CD4-positive, alpha-beta T cell treated with Interleukin-10 for 1 hour (primary cell): ENCODE measurements around the gene SEMA3C.

ENCODE experiments used
- DNase-seq: peaks from one replicate; pipeline ENCODE4 v3.0.0-alpha.2; 2020

SEMA3C gene

DNA sequence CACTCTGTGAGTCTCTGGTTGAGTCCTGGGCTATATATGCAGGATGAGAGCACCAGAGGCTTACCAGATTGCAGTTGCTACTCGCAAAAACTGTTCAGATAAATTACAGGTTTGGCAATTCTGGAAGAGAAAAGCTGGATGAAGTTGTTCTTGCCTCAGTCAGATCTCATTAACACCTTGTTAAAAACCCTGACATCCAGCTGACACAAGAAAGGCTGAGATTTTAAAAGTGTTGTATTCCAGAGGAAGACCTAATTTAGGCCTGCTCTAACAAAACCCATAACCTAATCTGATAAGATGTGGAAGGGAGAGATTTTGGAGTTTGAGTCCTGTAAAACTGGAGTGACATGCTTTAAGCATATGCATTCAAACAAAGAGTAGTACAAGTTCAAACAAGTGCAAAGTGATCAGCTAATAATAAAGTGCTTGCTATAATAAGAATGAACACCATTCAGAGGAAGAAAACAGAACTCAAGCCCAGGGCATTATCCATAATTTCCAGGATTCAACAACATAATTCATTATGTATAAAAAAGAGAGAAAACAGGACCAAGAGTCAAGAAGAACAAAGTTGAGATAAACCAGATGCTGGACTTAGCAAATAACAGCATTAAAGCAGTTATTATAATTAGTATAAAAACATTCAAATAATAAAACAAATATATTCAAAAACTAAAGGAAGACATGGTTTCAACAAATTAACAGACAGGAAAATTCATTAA, 144.9 kb downstream of the SEMA3C start:
- DNase-seq: no peak

DNA sequence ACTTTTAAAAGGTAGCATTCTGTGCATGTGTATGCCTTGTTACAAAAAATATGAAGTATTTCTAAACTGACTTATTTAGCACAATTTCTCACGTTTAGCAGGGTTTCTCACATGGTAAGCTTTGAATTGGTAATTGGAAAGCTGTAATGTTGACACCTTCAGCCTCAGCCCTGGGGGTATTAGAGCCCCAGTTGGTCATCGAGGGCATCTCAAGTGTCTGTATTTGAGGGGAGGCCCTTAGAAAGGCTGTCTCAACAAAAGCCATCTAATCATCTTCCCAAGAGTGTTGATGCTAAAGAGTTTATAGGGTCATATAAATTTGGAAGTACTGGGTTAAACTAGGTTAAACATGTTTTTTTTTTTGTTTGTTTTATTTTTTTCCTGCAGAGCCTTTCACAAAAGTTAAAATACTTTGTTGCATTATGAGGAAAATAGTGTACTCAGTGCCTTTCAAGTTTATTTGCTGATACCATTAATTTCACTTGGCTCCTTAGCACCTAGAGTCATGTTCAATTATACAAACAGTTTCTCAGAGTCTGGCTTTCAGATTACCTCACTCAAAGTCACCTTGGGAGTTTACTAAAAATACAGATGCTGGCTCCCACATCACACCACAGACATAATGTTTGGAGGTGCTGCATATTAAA, 146.4 kb downstream of the SEMA3C start:
- no peak for DNase-seq

DNA sequence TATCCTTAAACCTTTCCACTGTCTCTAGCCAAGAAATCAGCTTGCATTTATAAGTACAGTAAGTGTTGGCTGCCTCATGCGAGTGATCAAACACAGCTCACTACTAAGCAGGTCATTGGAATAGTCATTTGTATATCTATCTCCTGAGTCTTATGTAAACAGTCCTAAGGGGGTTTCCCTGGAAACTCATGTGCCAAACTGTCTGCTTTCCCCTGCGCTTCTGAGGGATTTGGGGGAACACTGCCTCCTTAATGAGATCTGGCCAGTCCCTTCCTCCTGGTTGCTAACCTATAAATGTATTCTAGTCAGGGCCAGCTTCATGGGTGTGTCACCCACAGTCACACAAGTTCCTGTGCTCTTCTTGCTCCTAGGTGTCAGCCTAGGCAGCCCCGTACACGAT, 147.3 kb downstream of the SEMA3C start:
- no peak for DNase-seq

DNA sequence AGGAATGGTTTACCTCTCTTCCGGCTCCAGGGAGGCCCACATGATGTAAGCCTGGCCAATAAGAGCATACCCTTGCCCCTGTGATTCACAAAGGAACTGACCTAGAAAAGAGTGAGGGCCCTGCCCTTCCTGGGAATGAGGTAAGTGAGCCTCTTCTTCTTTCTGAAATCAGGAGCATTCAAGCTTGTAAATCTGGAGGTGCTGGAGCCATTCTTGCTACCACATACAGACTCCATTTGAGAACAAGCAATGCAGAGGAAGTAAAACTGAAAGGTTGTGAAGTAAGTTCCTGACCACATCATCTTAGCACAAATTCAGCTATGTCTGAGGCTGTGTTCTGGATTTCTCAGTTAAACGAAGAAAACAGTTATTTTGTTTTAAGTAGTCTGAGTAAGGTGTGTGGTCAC, 148.2 kb downstream of the SEMA3C start:
- no peak for DNase-seq

DNA sequence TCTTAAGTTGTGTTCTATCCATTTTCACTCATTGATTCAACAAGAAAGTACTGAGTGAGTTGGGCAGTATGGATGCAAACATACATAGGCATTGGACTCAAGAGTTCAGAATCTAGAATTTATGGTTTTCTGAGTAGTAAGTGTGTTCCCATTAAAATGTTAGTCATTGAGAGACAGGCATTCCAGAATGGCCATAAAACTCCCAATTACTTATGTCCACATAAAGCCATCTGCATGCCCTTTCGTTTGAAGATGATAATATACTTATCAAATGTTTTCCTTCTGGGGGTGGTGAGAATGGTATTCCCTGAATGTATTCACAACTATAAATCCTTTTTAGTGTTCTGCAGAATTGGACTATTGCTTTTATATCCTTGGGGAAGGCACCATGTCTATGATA, 148.8 kb downstream of the SEMA3C start:
- no peak for DNase-seq

DNA sequence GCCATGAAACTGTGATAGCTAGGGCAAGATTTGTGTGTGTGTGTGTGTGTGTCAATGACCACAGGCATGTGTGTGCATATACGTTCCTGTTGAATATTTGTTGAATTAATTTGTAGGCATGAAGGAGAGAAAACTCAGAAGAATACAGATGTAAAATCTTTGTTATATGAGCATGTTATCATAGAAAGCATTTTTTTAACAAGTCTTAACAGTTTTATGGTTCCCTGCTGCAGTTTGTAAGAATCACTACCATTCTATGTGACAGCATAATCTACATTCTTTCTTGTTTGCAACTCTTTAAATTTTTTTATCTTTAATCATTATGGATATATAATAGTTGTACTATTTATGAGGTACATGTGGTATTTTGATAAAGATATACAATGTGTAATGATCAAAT, 150.1 kb downstream of the SEMA3C start:
- DNase-seq: no peak

DNA sequence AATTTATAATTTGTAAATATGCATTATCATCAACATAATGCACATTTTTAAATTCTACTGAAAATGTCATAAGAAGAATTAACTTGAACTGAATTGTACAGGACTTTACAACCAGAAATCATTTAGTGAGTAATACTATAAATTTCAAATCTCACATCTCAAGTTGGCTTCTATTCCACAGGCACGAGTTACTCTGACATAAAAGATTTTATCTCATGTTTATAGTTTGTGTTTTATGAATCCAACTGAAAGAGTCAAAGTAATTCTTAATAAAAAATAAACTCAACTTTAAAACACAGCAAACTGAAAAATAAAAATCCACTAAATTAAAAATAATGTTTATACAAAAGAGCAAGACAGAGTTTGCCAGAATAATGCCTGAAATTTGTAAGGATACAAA, 151.2 kb downstream of the SEMA3C start:
- no peak for DNase-seq

DNA sequence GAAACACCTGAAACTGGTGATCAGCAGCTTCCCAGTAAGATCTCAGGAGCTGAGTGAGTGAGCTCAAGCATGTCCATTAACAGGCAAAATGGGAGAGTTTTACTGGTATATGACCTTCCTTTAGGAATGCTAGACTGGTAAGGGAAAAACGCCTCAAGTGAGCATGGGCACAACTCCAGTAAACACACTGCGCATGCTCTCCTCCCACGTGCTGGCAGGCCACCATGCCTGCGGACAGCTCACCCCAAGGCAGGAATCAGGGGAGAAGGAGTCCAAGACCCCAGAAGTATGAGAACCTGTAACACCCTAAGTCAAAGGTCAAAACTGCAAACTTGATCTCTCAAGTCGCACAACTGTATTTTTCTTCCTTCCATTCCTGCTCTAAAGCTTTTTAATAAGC, 152.1 kb downstream of the SEMA3C start:
- DNase-seq: no peak

DNA sequence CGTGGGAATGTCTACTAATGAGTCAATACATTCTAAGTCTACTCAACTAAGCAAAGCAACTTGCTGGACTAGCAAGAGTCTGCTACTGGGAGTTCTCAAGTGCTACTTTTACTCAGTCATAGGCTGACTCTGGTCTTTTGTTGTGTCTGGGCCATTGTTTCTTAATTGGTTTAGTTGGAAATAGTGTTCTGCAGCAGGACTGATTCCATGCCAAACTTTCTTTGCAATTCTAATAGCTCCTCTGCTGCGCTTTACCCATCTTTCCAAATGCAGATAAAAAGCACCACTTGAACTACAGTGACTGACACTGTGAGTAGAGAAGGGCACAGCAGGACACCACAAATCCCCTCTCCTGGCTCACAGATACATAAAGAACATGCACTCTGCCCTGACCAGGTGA, 154.7 kb downstream of the SEMA3C start:
- DNase-seq: no peak

DNA sequence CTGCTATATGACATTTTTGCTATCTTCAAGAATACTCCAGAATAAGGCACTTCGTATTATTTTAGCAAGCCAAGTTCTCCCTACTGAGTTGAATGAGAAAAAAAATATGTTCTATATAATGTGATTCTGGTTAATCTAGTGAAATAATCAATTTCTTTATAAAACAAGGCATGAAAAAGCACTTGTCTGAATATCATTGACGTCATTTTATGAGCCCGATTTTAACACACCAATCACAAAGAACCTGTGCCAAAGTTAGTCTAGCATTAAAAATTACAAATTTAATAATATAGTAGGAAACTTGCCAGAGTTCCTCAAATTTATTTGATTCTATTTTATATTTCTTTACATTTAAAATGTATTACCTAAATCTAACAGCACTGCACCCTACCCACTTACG, 155.1 kb downstream of the SEMA3C start:
- no peak for DNase-seq

DNA sequence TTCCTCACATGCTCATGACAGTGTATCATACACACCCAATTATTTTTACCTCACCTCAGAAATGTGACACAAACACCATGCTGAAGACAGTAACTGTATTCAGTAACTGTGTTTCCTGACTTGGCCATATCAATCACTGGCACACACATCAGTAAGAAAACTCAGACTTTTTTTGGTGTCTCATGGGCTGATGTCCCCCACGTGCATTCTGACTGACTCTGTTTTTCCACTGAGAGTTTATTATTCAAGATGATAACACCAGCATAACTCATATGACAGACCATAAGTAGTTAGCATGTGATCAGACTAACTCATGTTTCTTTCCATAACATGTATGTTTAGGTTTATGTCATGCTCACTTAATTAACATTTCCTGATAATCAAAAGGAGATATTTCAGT, 155.6 kb downstream of the SEMA3C start:
- no peak for DNase-seq

DNA sequence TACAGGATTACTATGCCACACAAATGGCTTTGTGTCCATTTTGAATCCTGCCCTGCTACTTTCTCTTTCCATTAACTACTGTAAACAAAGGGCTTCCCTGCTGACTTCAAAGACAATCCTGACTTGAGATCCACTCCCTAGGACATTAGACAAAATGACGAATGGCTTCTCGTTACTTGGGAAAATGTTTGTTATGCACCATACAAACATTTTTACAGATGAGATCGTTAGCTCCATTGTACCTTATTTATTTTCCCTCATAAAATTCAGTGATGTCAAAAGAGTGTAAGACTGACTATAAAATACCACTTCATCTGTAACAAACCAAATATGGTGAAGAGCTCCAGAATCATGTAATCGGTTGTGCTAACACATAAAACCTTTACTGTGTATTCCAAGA, 158.6 kb downstream of the SEMA3C start:
- DNase-seq: no peak

DNA sequence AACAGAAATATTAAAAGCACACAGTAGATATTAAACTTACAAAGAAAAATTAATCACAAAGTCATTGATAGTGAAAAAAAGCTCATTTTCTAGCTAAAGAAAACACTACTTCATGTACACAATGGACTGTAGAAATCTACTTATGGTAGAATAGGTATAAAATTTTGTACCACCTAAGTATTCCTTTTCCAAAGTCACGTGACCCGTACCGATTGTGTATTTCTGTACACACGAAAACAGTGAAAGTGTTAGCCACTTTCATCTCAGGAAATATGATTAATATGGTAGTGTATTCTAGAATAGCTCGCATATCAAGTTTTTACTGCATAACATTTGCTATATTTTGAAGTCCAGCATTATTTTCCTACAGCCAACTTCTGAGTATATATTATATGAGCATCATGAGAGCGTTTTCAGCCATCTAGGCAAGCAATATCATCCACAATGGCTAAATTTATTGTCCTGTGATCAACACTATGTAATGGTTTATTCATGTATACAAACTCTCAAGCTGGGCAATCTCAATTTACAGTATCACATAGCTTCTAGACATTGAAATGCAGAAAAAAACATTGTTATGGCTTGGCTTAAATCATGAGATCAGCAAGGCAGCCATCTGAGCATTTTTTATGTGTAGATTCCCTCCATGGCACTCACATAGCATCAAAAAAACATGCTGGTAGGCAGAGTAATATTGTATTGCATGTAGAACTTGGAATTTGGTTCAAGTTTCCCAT, 165.7 kb downstream of the SEMA3C start:
- DNase-seq: no peak

DNA sequence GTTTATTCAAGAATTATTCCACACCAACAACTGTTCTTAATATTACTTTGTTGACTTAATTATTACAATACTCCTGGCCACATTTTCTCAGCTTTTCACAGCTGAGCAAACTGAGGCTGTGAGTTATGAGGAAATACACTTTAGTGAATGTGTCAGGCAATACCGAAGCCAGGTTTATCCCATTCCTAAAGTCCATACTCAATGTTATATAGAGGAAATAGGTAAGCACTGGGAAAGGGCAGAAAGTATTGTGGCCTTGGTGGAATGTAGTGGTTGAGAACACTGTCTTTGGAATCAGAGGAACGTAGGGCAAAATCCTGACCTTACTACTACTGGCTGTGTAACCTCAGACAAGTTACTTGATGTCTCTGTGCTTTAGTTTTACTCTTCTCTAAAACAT, 169.6 kb downstream of the SEMA3C start:
- no peak for DNase-seq

DNA sequence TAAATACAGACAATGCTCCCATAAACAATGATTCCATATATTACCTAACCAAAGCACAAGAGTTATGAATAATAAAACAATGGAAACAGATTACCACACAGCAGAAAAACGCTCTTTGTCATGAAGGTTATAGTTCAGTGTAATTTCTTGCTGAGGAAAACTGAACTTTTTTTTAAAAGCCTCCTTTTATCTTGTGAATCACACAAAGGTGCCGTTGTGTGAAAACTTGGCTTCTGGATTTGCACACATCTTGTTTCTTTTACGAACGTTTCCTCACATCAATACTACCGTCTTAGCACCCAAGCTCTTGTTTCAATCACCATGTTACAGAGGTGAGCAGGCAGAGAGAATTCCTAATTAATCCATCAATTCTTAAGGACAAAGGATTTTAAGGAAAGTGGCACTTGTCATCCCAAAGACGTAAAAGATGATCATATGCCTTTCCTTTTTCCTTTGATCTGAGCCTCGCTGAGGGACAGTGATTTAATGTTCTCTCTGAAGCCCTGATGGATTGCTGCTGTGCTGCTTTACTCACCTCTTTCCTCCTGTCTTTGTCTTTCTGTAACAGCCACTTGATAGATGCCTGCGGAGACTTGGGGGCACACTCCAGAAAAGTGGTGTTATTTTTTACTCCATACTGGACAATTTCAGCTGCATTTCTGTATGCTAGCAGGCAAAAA, 170.3 kb downstream of the SEMA3C start:
- no peak for DNase-seq

DNA sequence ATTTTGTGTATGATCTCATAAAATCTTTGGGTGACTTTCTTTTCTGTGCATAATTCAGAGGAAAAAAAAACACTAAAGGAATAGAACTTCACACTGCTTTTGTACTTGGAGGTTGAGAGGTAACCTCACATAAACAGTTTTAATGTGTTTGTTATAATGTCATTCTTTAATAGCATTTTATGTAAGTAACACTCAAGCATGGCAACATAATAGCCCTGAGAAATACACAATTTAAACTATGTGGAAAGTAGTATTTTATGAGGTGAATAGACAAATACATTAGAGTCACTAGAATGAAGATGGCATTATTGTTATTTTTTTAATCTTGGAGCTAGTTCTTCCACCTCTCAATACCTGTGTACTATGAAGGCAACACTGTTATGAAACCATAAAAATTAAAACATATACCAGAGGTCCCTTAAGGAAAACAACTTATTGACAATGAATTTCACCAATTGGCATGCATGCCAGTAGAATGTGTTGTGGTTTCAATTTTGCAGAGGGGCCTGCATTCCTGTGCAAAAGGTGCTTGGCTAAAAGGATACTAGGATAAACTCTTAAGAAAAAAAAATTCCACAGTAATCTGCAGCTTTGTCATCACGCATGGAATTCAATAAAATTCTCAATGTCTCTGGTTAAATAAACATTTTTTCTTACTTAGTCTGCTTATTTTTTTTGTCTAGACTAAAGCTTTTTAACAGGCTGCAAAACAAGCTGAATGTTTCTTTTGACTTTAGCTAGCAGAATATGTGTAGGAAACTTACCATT, 177.9 kb downstream of the SEMA3C start:
- no peak for DNase-seq

DNA sequence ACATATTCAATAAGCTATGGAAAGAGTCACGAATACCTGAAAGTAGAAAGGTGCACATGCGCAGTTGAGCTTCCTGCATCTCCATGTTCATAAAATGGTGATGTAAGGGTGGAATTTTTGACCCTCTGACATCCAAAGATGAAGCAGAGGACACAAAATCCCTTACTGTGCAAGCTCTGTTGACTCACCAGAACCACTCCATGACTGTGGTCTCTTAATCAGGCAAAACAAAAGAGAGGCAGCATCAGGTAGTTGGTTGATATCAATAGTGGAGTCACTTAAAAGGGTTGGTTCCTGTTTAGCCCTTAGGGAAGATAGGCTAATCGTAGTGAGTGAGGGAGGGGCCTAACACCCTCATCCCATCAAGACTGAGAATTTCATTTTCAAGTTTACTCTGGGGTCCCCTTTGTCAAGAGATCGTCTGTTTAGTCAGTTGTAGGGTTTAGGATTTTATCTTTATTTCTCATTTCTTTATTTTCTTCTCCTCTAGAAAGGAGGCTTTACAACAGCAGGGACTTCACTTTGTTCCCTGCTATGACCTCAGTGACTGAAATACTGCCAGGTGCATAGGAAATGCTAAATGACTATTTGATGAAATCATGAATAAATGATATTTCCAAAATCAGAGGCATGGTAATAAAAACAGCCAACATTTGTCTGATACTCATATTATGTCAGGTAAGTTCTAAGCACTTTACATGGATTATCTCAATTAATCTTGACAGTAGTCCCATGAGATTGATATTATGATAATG, 182.3 kb downstream of the SEMA3C start:
- DNase-seq: no peak

DNA sequence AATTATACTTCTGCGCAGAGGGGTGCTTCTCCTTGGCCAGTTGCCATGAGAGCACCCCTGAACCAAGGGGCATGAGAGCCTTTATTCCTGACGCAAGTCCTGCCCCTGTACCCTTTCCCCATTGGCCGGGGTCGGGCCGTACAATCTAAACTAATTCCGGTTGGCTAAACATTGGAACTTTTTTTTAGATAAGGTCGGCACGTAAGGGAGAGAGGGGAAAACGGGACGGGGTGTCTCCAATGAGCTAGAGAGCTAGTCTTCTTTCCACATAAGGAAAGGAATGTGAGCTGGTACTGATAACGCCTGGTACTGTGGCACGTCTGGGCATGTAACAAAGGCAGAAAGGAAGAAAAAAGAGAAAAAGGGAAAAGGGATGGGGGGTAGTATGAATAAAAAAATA, 183.5 kb downstream of the SEMA3C start:
- no peak for DNase-seq

DNA sequence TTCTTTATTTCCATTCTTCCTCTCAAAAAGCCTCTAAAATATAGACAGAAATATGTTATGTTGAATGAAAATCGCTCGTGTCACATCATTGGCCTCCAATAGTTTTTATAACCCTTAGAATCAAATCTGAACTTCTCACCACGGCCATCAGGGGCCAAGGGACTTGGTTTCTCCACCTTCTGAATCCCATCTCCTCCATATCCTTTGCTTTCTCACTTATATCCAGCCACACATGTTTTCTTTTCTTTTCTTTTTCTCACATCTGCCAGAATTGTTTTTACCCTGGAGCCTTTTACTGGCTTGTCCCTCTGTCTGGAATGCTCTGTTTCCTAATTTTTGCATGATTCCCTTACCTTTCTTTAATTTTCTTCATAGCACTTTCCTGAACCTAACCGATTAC, 184.8 kb downstream of the SEMA3C start:
- DNase-seq: no peak

DNA sequence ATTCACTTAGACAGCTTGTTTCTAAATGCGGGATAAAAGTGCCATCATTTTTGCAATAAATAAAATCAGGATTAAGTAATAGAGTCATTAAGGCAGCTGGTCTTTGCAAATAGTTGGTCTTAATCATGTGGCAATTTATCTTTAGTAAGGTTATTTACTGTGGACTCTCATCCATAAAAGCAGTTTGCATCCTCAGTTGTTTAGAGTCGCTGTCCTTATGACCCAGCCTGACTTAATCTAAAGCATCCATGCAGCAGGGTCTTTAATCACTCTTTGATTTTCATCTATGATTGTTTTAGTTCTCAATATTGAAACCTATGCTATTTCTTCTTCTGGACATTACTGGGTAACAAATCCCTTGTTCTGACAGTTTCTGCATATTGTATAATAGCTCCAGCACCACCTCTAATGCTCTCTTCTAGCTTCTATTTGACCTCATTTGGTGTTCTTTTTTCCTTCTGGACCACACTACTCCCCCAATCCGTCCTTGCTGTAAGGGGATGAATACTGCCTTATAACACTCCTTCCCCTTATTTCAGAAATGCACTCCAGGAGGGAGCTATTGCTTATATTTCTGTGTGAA, 185.4 kb downstream of the SEMA3C start:
- no peak for DNase-seq

DNA sequence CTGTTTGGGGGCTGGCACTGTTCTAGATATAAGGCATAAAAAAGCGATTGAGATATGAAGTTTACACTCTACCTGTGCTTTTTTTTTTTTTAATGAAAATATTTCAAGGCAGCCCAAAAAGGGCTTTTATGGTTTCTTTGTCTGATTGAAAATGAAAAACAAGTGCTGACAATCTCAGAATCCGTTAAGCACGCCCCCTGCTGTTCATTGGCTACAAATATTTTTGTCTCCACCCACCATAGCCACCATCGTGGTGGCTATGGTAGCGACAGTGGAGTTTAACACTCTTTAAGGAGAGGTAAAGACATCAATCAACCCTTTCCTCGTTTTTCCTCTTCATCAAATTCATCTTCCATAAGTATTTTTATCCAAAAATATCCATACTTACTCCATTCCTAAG, 186.2 kb downstream of the SEMA3C start:
- no peak for DNase-seq

DNA sequence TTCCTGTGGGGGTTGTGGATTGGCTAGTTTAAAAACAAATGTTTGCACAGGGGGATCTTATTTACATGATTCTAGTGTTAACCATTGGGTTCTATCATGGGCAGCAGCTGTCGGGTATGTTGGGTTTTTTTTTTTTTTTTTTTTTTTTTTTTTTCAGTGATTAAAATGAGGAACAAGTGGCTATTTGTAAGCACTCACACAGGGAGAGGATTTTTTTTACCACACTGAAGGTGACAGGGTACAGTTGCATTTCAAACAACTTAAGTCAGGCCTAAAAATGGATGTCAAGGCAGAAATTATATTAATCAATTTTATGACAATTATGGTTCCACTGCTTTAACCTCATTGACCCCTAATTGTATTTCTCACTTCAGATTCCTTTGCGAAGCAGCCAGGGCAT, 187.6 kb downstream of the SEMA3C start:
- DNase-seq: no peak
